ENCODE results near the gene ZNF443.
"Not testable (repeated sequence)": the region's sequence is repeated elsewhere in the genome, so short reads cannot be mapped to it uniquely, and the experiment has no call there.

ZNF443 gene

GRCh38 chr19:12440541-12441316 is at the start of gene ZNF443:
ZNF443 (minus strand) TSS chr19:12441021; CDS start chr19:12440914, 107 bp downstream.
- peak; percentile 98 for DNase-seq

- not testable (repeated sequence) for DNase-seq
Observed at GRCh38 chr19:12486265-12486783, 45.5 kb upstream of the ZNF443 start.

GRCh38 chr19:12485571-12485970 is 44.8 kb upstream of the ZNF443 start:
- no peak for DNase-seq

GRCh38 chr19:12485052-12485416 is 44.2 kb upstream of the ZNF443 start:
- no peak for DNase-seq

GRCh38 chr19:12484371-12485051 is 43.7 kb upstream of the ZNF443 start, which contains the start of gene ZNF709:
ZNF709 (minus strand) TSS chr19:12484816; CDS start chr19:12484657, 159 bp downstream.
- DNase-seq: peak; percentile 85

- DNase-seq: no peak
Observed at GRCh38 chr19:12484011-12484370, 43.2 kb upstream of the ZNF443 start.

- no peak for DNase-seq
Observed at GRCh38 chr19:12482509-12482886, 41.7 kb upstream of the ZNF443 start.

- DNase-seq: no peak
Observed at GRCh38 chr19:12481781-12482508, 41.1 kb upstream of the ZNF443 start.

- DNase-seq: no peak
Observed at GRCh38 chr19:12478234-12478941, 37.6 kb upstream of the ZNF443 start.

- DNase-seq: not testable (repeated sequence)
Observed at GRCh38 chr19:12467651-12468050, 26.8 kb upstream of the ZNF443 start.

GRCh38 chr19:12465211-12465610 is 24.4 kb upstream of the ZNF443 start:
- DNase-seq: no peak

- DNase-seq: no peak
Observed at GRCh38 chr19:12464769-12465168, 23.9 kb upstream of the ZNF443 start.

GRCh38 chr19:12464139-12464538 is 23.3 kb upstream of the ZNF443 start:
- DNase-seq: not testable (repeated sequence)

- DNase-seq: no peak
Observed at GRCh38 chr19:12453495-12453894, 12.7 kb upstream of the ZNF443 start.

- DNase-seq: no peak
Observed at GRCh38 chr19:12450844-12451243, 10.0 kb upstream of the ZNF443 start.

GRCh38 chr19:12448808-12449207 is 8.0 kb upstream of the ZNF443 start:
- DNase-seq: no peak

- not testable (repeated sequence) for DNase-seq
Observed at GRCh38 chr19:12439686-12440540, 908 bp downstream of the ZNF443 start.

- not testable (repeated sequence) for DNase-seq
Observed at GRCh38 chr19:12430726-12431299, 10.0 kb downstream of the ZNF443 start.

GRCh38 chr19:12425888-12426274 is 14.9 kb downstream of the ZNF443 start:
- no peak for DNase-seq

- DNase-seq: no peak
Observed at GRCh38 chr19:12425236-12425887, 15.5 kb downstream of the ZNF443 start.

- not testable (repeated sequence) for DNase-seq
Observed at GRCh38 chr19:12417273-12417672, 23.5 kb downstream of the ZNF443 start.
